Pancreas (tissue), 10 donors: ENCODE results near the gene SKAP1. TPM values are rescaled to one million over a fixed set of nuclear protein-coding genes. Genes with fewer than 3 reads are reported as not detected.

ENCODE experiments used
- ATAC-seq, 4 donors: fragments of 200-7000 bp; cut with Tn5 transposase; one replicate each; pipeline versions ENCODE4 v1.8.0 to v1.9.1; 2020; ENCODE audit warnings: mild to moderate bottlenecking in 4 of 4, moderate library complexity in 4 of 4
- DNase-seq, 6 donors: peaks; one replicate each; pipeline ENCODE4 v3.0.0-alpha.2; 2020
- FAIRE-seq: peaks from 2 replicates; lab custom pipeline; 2012; peaks lifted over from hg19 to GRCh38; lab: Jason Lieb, UNC
- H3K27ac ChIP-seq, 4 donors: fragments of 200-600 bp; sonication (generic); 1 replicate in 3 of 4; 2 replicates in 1 of 4; pipeline versions ENCODE4 v1.5.0 to v1.8.0; 2020
- H3K27me3 ChIP-seq, 4 donors: fragments of 200-600 bp; one replicate each; pipeline ENCODE4 v1.8.0; 2021
- H3K36me3 ChIP-seq, 3 donors: fragments of 200-600 bp; sonication (generic) in 1 of 3; one replicate each; pipeline versions ENCODE4 v1.5.0 to v1.8.0; 2020 to 2021
- H3K4me1 ChIP-seq, 3 donors: fragments of 200-600 bp; one replicate each; pipeline ENCODE4 v1.8.0; 2021
- H3K4me3 ChIP-seq, 4 donors: fragments of 200-600 bp; sonication (generic) in 2 of 4; one replicate each; pipeline versions ENCODE4 v1.5.0 to v1.8.0; 2020 to 2021
- H3K9me3 ChIP-seq, 4 donors: fragments of 200-600 bp; one replicate each; pipeline ENCODE4 v1.8.0; 2021
- WGBS, 2 donors: extraction: QIAGEN DNeasy Blood & Tissue Kit; methylation state at CpG; one replicate each; pipeline ENCODE4 v1.1.7; 2013; 5-methylcytosine and 5-hydroxymethylcytosine counted together
- intact Hi-C, 3 donors: fragments of 100-400 bp; cut with DNase I; formaldehyde crosslinking; loops; one replicate each; pipeline versions ENCODE4 v1.11.1 to v1.14.2; 2022
- polyA plus RNA-seq, 2 donors: library from polyadenylated mRNA; stranded (reverse); fragments of 200-250 nt; gene quantifications; one replicate each; pipeline ENCODE4 v1.2.3, GENCODE V29; 2013
- total RNA-seq, 6 donors: library from RNA; stranded (reverse); fragmentation: NEBNext Ultra II Directional in 4 of 6; extraction: Animal tissue kit (Norgen Biotek cat#: 25700) in 4 of 6; gene quantifications; one replicate each; pipeline versions ENCODE4 v1.2.1 to v1.2.4, GENCODE V29; 2021 to 2023
- TF ChIP-seq, protein P1 (sequence below), 4 donors: fragments of 200-600 bp; sonication (generic) in 3 of 4; IDR thresholded peaks; one replicate each; pipeline versions ENCODE4 v1.5.0 to v1.8.0; 2021; ENCODE audit warnings: antibody characterized with exemption in 4 of 4
- donor health status: healthy with polysubstance abuse.
- donor health status: DM: no; HTN: no; CAD: no; lungs with moderate emphysema.
- donor health status: DM: no; HTN: no; CAD: no.
- donor health status: control.
- donor health status: control.
- donor health status: Bipolar disorder and iron deficiency.
- donor health status: DM: yes; HTN: yes; CAD: no.
- donor health status: DM: no; HTN: no; CAD: no.
- donor health status: DM: no; HTN: no; CAD: no.
- donor health status: DM: yes; HTN: yes; CAD: no.

The SKAP1 gene
- total and polyA plus RNA-seq, 8 donors, result 0.92 to 5.2 (median 3.0) TPM

DNA sequence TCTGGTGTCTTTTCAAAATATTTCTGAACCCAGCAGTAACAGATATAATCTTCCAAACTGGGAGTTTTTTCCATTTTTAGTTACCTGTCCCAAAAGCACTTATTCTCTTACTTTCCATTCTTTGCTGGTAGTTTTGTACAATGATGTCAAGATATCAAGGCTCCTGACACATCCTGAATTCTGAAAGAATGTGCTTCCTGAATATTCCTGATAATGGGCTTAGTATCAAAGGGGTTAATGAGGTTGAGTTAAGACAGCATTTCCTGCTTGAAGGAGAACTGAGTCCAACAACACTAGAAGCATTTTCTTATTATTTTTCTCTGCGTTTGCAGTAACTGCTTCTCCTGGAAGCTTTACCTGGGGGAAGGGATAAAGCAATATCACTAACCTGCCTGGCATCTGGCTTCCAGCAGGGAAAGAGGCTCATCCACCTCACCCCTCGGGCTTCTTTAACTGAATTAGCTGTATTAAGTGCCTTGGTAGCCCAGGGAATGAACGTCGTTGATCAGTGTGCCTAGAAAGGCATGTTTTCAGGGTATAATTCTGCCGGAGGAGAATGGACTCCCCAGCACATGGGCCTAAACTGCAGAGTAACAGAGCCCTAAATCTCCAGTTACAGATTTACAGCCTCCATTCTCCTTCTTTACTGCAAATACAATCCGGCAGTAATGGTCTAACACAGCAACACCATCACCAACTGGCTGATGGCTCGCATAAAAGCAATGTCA lies 188.1 kb downstream of the SKAP1 start:
- 78 to 81% methylated on average over 7 of the region's 7 CpGs for WGBS, 2 donors
- no peaks in the 10 kb centered on the region for H3K27me3 ChIP-seq
- TF ChIP-seq, protein P1, sequence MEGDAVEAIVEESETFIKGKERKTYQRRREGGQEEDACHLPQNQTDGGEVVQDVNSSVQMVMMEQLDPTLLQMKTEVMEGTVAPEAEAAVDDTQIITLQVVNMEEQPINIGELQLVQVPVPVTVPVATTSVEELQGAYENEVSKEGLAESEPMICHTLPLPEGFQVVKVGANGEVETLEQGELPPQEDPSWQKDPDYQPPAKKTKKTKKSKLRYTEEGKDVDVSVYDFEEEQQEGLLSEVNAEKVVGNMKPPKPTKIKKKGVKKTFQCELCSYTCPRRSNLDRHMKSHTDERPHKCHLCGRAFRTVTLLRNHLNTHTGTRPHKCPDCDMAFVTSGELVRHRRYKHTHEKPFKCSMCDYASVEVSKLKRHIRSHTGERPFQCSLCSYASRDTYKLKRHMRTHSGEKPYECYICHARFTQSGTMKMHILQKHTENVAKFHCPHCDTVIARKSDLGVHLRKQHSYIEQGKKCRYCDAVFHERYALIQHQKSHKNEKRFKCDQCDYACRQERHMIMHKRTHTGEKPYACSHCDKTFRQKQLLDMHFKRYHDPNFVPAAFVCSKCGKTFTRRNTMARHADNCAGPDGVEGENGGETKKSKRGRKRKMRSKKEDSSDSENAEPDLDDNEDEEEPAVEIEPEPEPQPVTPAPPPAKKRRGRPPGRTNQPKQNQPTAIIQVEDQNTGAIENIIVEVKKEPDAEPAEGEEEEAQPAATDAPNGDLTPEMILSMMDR (IDR thresholded peaks at IDR 0.05), result no peak
- H3K36me3 ChIP-seq, result no peaks in the 10 kb centered on the region
- H3K9me3 ChIP-seq, result no peaks in the 10 kb centered on the region
- ATAC-seq (no peak), FAIRE-seq (no peak), DNase-seq (no peak)
- H3K27ac ChIP-seq, result no peak overlapping the region
- H3K4me3 ChIP-seq, result no peak overlapping the region
- intact Hi-C loops, result no loop called here
- peaks cover 0 to 14% (median 3%) of the 10 kb centered on the region in 3 donors for H3K4me1 ChIP-seq

DNA sequence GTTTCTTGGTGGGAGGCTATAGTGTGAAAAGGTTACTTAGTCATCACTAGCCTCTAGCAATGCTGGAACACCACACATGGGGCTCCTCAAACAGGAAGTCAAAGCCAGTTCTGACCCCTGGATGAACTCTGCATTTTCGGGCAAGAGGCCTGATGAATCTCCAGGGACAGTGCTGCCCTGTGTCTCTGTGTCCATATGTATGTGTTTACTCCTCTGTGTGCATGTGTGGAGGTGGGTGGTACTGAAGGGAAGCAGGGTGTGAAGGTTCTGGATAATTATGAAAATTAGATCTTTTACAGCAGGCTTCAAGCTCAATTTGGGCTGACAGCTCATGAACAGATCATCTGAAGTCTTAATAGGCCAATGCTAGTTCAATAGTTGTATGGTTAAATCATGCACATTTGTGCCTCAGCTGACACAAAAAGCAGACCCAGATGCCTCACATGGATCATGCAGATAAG lies 188.9 kb downstream of the SKAP1 start:
- Histone ChIP-seq H3K27ac (no peak overlapping the region), H3K4me1 (peaks cover 0 to 14% (median 3%) of the 10 kb centered on the region in 3 donors), H3K4me3 (no peak overlapping the region), H3K27me3 (no peaks in the 10 kb centered on the region), H3K36me3 (no peaks in the 10 kb centered on the region), H3K9me3 (no peaks in the 10 kb centered on the region)
- DNase-seq, result peak in 2 of 6 donors; percentile 11 to 16
- TF ChIP-seq, protein P1 (IDR thresholded peaks at IDR 0.05), result no peak
- ATAC-seq, result peak in 3 of 4 donors; percentile 47 to 82 (median 61)
- no peak for FAIRE-seq
- 37 to 43% methylated on average over 1 of the region's 1 CpG for WGBS, 2 donors
- intact Hi-C loops, result no loop called here

DNA sequence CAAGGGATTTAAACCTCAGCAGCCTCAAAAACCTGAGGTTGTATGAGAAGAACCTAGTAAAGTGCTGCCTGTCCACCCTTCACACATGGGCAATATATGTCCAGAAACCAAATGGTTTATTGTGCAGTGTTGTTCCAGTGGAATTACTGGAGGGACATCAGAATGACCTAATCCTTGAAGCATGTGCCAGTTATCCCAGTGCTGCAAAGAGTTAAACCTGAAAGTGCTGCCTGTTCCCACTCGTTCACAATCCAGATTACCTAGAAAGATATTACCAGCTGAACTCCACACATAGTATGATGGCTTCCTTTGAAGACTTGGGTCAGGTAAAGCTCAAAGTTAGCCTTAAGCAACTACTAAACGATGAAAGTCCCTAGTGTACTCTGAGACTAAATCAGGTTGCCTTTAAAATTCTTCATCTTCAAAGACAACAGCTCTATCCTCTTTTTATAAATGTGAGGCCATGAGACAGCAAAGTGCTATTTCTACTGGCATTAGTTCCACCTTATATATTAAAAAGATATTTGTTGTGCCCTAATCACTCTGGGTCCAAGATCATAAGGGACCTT lies 189.4 kb downstream of the SKAP1 start:
- TF ChIP-seq, protein P1 (IDR thresholded peaks at IDR 0.05), result no peak
- ATAC-seq (no peak), FAIRE-seq (no peak), DNase-seq (no peak)
- WGBS, 2 donors, result 42 to 46% methylated on average over 2 of the region's 2 CpGs
- Histone ChIP-seq H3K27me3 (no peaks in the 10 kb centered on the region), H3K4me3 (no peak overlapping the region), H3K36me3 (no peaks in the 10 kb centered on the region), H3K27ac (no peak overlapping the region), H3K4me1 (peaks cover 0 to 14% (median 3%) of the 10 kb centered on the region in 3 donors), H3K9me3 (no peaks in the 10 kb centered on the region)
- intact Hi-C loops, result no loop called here

DNA sequence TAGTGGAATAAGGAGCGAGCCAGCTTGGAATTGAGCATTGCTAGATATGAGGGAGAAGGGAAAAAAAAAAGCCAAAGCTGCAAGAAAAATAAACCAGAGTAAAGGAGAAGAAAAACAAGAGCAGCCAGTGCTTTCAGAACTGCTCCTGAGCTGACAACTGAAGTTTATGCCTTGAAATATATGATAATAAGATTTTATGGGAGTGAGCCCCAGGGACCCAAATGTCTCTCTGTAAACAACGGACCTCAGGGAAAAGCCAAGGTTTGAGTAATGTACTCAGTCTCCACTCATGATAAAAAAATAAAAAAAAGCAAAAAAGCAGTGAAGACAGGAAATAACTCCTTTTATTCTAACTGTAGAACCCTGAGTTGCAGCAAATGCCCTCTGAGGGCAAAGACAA lies 189.9 kb downstream of the SKAP1 start:
- ATAC-seq, result no peak
- DNase-seq, result no peak
- TF ChIP-seq, protein P1 (IDR thresholded peaks at IDR 0.05), result no peak
- peaks cover 0 to 14% (median 3%) of the 10 kb centered on the region in 3 donors for H3K4me1 ChIP-seq
- H3K27ac ChIP-seq, result no peak overlapping the region
- no peak for FAIRE-seq
- no peaks in the 10 kb centered on the region for H3K27me3 ChIP-seq
- H3K4me3 ChIP-seq, result no peak overlapping the region
- intact Hi-C loops, result no loop called here
- no peaks in the 10 kb centered on the region for H3K9me3 ChIP-seq
- H3K36me3 ChIP-seq, result no peaks in the 10 kb centered on the region
- 67 to 74% methylated on average over 2 of the region's 2 CpGs for WGBS, 2 donors

DNA sequence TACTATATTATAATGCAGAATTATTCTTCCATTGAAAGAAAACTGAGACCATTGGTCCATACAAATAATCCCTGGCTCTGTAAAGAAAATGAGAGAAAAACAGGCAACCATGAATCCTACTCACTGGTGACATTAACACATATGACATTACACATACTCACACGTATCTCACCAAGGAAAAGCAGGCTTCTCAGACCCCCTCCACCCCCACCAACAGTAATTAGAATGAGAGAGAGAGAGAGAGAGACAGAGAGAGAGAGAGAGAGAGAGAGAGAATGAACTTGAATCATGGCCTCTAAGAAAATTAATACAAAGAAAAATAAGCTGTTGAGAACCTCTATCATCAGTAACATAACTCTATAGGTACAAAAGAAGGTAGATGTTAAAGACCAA lies 190.4 kb downstream of the SKAP1 start:
- TF ChIP-seq, protein P1 (IDR thresholded peaks at IDR 0.05), result no peak
- intact Hi-C loops, result no loop called here
- DNase-seq (no peak), FAIRE-seq (no peak), ATAC-seq (no peak)
- WGBS, 2 donors, result 82 to 86% methylated on average over 1 of the region's 1 CpG
- Histone ChIP-seq H3K4me3 (no peak overlapping the region), H3K9me3 (no peaks in the 10 kb centered on the region), H3K36me3 (no peaks in the 10 kb centered on the region), H3K27ac (no peak overlapping the region), H3K27me3 (no peaks in the 10 kb centered on the region), H3K4me1 (peaks cover 0 to 10% (median 3%) of the 10 kb centered on the region in 3 donors)
